ENCODE measurements around the gene CTIF. TPM values are rescaled to one million over a fixed set of nuclear protein-coding genes. Genes with fewer than 3 reads are reported as not detected.

CTIF gene
- total and polyA plus RNA-seq, 4 donors, result 10.6 to 26.7 (median 12.3) TPM

DNA sequence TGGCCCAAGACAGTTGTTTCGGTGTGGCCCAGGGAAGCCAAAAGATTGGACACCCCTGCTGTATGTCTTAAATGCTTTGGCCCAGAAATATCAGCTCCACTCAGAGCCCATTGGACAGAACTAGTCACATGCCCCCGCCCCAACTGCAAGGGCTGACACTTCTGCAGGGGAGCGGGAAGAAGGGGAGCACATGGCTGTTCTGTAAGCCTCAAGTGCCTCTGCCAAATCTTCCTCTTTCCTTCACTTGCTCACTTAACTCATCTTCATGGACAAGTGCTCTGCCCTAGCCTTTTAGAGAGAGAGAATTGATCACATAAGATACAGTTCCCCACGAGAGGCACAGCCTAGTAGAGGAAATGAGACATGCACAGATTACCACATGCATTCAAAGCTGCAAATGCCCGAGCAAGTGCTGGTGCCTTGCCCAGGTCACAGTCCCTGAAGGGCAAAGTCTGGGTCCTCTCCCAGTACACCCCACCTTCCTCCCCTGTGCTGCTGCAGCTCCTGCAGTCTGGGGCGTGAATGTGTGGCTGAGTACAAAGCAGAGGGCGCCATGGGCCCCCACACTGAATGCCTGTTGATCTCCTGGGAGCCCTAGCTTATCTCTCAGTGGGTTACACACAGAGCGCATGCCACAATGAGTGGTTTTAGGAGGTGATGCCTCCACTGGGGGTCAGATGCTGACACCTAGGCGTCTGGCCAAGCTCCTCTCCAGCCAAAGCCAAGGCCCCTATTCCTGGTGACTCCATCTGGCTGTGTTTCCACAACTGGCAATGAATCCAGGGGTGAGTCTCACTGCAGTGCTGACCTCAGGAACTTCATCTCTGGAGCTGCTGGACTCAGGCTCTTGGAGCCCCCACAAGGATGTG is 135.3 kb downstream of the CTIF start:
- no peak overlapping the region for H3K9ac ChIP-seq (ENCODE audit: low read depth in 1 of 2, low read length in 2 of 2)
- TF ChIP-seq HNF4G (IDR thresholded peaks at IDR 0.05) (peak; percentile 96), NR2F2 (IDR thresholded peaks at IDR 0.05) (peak; percentile 61), EGR1 (IDR thresholded peaks at IDR 0.05; ENCODE audit: low read depth in 2 of 2) (no peak), RAD21 (IDR thresholded peaks at IDR 0.05) (peak in 1 of 2 donors; percentile 55), HNF4A (conservative IDR thresholded peaks at IDR 0.05) (peak; percentile 98 to 99), SP1 (IDR thresholded peaks at IDR 0.05) (peak; percentile 87), JUND (IDR thresholded peaks at IDR 0.05) (peak in 1 of 2 donors; percentile 27), RXRA (IDR thresholded peaks at IDR 0.05) (peak; percentile 84 to 88), YY1 (IDR thresholded peaks at IDR 0.05) (peak; percentile 64)
- TF ChIP-seq, protein P1, sequence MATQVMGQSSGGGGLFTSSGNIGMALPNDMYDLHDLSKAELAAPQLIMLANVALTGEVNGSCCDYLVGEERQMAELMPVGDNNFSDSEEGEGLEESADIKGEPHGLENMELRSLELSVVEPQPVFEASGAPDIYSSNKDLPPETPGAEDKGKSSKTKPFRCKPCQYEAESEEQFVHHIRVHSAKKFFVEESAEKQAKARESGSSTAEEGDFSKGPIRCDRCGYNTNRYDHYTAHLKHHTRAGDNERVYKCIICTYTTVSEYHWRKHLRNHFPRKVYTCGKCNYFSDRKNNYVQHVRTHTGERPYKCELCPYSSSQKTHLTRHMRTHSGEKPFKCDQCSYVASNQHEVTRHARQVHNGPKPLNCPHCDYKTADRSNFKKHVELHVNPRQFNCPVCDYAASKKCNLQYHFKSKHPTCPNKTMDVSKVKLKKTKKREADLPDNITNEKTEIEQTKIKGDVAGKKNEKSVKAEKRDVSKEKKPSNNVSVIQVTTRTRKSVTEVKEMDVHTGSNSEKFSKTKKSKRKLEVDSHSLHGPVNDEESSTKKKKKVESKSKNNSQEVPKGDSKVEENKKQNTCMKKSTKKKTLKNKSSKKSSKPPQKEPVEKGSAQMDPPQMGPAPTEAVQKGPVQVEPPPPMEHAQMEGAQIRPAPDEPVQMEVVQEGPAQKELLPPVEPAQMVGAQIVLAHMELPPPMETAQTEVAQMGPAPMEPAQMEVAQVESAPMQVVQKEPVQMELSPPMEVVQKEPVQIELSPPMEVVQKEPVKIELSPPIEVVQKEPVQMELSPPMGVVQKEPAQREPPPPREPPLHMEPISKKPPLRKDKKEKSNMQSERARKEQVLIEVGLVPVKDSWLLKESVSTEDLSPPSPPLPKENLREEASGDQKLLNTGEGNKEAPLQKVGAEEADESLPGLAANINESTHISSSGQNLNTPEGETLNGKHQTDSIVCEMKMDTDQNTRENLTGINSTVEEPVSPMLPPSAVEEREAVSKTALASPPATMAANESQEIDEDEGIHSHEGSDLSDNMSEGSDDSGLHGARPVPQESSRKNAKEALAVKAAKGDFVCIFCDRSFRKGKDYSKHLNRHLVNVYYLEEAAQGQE (IDR thresholded peaks at IDR 0.05), result peak; percentile 30
- TF ChIP-seq, protein P2, sequence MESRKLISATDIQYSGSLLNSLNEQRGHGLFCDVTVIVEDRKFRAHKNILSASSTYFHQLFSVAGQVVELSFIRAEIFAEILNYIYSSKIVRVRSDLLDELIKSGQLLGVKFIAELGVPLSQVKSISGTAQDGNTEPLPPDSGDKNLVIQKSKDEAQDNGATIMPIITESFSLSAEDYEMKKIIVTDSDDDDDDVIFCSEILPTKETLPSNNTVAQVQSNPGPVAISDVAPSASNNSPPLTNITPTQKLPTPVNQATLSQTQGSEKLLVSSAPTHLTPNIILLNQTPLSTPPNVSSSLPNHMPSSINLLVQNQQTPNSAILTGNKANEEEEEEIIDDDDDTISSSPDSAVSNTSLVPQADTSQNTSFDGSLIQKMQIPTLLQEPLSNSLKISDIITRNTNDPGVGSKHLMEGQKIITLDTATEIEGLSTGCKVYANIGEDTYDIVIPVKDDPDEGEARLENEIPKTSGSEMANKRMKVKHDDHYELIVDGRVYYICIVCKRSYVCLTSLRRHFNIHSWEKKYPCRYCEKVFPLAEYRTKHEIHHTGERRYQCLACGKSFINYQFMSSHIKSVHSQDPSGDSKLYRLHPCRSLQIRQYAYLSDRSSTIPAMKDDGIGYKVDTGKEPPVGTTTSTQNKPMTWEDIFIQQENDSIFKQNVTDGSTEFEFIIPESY (IDR thresholded peaks at IDR 0.05), result no peak
- TF ChIP-seq, protein P3, sequence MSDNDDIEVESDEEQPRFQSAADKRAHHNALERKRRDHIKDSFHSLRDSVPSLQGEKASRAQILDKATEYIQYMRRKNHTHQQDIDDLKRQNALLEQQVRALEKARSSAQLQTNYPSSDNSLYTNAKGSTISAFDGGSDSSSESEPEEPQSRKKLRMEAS (IDR thresholded peaks at IDR 0.05), result peak; percentile 59
- TF ChIP-seq, protein P4, sequence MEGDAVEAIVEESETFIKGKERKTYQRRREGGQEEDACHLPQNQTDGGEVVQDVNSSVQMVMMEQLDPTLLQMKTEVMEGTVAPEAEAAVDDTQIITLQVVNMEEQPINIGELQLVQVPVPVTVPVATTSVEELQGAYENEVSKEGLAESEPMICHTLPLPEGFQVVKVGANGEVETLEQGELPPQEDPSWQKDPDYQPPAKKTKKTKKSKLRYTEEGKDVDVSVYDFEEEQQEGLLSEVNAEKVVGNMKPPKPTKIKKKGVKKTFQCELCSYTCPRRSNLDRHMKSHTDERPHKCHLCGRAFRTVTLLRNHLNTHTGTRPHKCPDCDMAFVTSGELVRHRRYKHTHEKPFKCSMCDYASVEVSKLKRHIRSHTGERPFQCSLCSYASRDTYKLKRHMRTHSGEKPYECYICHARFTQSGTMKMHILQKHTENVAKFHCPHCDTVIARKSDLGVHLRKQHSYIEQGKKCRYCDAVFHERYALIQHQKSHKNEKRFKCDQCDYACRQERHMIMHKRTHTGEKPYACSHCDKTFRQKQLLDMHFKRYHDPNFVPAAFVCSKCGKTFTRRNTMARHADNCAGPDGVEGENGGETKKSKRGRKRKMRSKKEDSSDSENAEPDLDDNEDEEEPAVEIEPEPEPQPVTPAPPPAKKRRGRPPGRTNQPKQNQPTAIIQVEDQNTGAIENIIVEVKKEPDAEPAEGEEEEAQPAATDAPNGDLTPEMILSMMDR (IDR thresholded peaks at IDR 0.05; ENCODE audit: low read depth, low read length, missing input control), result no peak
- H3K4me1 ChIP-seq (ENCODE audit: control insufficient read depth in 4 of 4, insufficient read depth in 4 of 4, low read length in 3 of 4), result peaks cover 17 to 71% (median 58%) of the 10 kb centered on the region in 4 donors
- H3K27me3 ChIP-seq (ENCODE audit: control insufficient read depth in 4 of 4, insufficient read depth in 4 of 4, low read length in 3 of 4), result no peaks in the 10 kb centered on the region
- 56% methylated on average over 9 of the region's 9 CpGs for WGBS
- DNase-seq (ENCODE audit: low spot score), result no peak
- H3K4me3 ChIP-seq (ENCODE audit: low read depth in 1 of 3, low read length in 3 of 3), result no peak overlapping the region
- peaks cover 0 to 4% (median 1%) of the 10 kb centered on the region in 4 donors for H3K36me3 ChIP-seq (ENCODE audit: control insufficient read depth in 4 of 4, insufficient read depth in 3 of 4, low read depth in 1 of 4, low read length in 3 of 4)
- no peaks in the 10 kb centered on the region for H3K9me3 ChIP-seq (ENCODE audit: control insufficient read depth in 4 of 4, low read length in 3 of 4)
- peak overlapping the region; percentile 76 to 84 for H3K27ac ChIP-seq (ENCODE audit: low read depth in 1 of 2, low read length in 2 of 2)

Data from liver (tissue), 9 donors.